ENCODE measurements around the gene PDIA5. TPM values are rescaled to one million over a fixed set of nuclear protein-coding genes. Genes with fewer than 3 reads are reported as not detected.

Gene PDIA5
- total and polyA plus RNA-seq, 4 donors, result 36.8 to 94.6 (median 63.3) TPM

DNA sequence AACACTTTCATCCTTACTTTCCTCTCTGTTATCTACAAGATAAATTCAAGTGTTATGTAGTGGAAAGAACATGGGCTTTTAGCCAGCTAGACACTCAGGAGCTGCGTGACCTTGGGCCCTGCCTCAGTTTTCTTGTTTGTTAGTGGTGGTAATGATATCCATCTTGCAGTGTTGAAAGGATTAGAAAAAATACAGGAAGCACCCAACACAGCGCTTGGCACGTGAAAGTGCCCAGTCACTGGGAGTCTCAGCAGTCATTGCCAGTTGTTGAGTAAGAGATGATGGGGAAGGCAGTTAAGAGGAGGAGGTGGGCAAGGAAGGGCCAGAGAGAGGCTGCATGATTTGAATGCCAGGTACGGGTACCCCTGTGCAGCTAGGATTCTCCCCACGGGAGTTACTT, 5.3 kb downstream of the PDIA5 start:
- WGBS, result 63% methylated on average over 5 of the region's 5 CpGs
- Histone ChIP-seq H3K4me1 (ENCODE audit: control insufficient read depth in 4 of 4, insufficient read depth in 4 of 4, low read length in 3 of 4) (peaks cover 20 to 77% (median 59%) of the 10 kb centered on the region in 4 donors), H3K9ac (ENCODE audit: low read depth in 1 of 2, low read length in 2 of 2) (no peak overlapping the region), H3K27me3 (ENCODE audit: control insufficient read depth in 4 of 4, insufficient read depth in 4 of 4, low read length in 3 of 4) (no peaks in the 10 kb centered on the region), H3K27ac (ENCODE audit: low read depth in 1 of 2, low read length in 2 of 2) (peak overlapping the region in 1 of 2 donors; percentile 32), H3K9me3 (ENCODE audit: control insufficient read depth in 4 of 4, low read length in 3 of 4) (no peaks in the 10 kb centered on the region), H3K4me3 (ENCODE audit: low read depth in 1 of 3, low read length in 3 of 3) (no peak overlapping the region), H3K36me3 (ENCODE audit: control insufficient read depth in 4 of 4, insufficient read depth in 3 of 4, low read depth in 1 of 4, low read length in 3 of 4) (no peaks in the 10 kb centered on the region)
- no peak for DNase-seq (ENCODE audit: low spot score)
- TF ChIP-seq NR2F2 (IDR thresholded peaks at IDR 0.05) (no peak), RAD21 (IDR thresholded peaks at IDR 0.05) (no peak), EGR1 (IDR thresholded peaks at IDR 0.05; ENCODE audit: low read depth in 2 of 2) (no peak), RXRA (IDR thresholded peaks at IDR 0.05) (no peak), SP1 (IDR thresholded peaks at IDR 0.05) (no peak), FOXA1 (IDR thresholded peaks at IDR 0.05) (no peak), HNF4A (conservative IDR thresholded peaks at IDR 0.05) (no peak), YY1 (IDR thresholded peaks at IDR 0.05) (no peak), GABPA (IDR thresholded peaks at IDR 0.05 in 1 of 2, conservative IDR thresholded peaks at IDR 0.05 in 1 of 2) (no peak), JUND (IDR thresholded peaks at IDR 0.05) (no peak)
- TF ChIP-seq, protein P1, sequence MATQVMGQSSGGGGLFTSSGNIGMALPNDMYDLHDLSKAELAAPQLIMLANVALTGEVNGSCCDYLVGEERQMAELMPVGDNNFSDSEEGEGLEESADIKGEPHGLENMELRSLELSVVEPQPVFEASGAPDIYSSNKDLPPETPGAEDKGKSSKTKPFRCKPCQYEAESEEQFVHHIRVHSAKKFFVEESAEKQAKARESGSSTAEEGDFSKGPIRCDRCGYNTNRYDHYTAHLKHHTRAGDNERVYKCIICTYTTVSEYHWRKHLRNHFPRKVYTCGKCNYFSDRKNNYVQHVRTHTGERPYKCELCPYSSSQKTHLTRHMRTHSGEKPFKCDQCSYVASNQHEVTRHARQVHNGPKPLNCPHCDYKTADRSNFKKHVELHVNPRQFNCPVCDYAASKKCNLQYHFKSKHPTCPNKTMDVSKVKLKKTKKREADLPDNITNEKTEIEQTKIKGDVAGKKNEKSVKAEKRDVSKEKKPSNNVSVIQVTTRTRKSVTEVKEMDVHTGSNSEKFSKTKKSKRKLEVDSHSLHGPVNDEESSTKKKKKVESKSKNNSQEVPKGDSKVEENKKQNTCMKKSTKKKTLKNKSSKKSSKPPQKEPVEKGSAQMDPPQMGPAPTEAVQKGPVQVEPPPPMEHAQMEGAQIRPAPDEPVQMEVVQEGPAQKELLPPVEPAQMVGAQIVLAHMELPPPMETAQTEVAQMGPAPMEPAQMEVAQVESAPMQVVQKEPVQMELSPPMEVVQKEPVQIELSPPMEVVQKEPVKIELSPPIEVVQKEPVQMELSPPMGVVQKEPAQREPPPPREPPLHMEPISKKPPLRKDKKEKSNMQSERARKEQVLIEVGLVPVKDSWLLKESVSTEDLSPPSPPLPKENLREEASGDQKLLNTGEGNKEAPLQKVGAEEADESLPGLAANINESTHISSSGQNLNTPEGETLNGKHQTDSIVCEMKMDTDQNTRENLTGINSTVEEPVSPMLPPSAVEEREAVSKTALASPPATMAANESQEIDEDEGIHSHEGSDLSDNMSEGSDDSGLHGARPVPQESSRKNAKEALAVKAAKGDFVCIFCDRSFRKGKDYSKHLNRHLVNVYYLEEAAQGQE (IDR thresholded peaks at IDR 0.05), result no peak
- TF ChIP-seq, protein P2, sequence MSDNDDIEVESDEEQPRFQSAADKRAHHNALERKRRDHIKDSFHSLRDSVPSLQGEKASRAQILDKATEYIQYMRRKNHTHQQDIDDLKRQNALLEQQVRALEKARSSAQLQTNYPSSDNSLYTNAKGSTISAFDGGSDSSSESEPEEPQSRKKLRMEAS (IDR thresholded peaks at IDR 0.05), result no peak

DNA sequence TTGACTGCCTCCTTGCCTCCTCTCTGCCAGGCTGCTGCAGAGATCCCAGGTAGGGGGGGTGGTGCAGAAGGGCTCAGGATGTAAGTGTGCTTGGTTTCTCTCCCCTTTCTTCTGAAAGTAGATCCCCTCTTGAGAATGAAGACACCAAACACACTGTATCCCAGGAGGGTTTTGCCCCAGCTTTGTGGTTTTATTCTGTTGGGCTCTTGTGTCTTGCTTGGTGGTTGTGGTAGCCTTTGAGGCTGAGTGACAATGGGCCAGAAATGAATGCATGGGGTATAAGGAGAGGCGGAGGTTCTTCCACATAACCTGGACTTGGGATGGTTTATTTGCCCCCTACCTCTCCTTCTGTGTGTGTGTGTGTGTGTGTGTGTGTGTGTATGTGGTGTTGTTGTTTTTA, 5.7 kb downstream of the PDIA5 start:
- H3K4me3 ChIP-seq (ENCODE audit: low read depth in 1 of 3, low read length in 3 of 3), result no peak overlapping the region
- H3K4me1 ChIP-seq (ENCODE audit: control insufficient read depth in 4 of 4, insufficient read depth in 4 of 4, low read length in 3 of 4), result peaks cover 20 to 81% (median 61%) of the 10 kb centered on the region in 4 donors
- TF ChIP-seq TAF1 (conservative IDR thresholded peaks at IDR 0.05), result no peak
- TF ChIP-seq EGR1 (IDR thresholded peaks at IDR 0.05; ENCODE audit: low read depth in 2 of 2), result no peak
- TF ChIP-seq, protein P3, sequence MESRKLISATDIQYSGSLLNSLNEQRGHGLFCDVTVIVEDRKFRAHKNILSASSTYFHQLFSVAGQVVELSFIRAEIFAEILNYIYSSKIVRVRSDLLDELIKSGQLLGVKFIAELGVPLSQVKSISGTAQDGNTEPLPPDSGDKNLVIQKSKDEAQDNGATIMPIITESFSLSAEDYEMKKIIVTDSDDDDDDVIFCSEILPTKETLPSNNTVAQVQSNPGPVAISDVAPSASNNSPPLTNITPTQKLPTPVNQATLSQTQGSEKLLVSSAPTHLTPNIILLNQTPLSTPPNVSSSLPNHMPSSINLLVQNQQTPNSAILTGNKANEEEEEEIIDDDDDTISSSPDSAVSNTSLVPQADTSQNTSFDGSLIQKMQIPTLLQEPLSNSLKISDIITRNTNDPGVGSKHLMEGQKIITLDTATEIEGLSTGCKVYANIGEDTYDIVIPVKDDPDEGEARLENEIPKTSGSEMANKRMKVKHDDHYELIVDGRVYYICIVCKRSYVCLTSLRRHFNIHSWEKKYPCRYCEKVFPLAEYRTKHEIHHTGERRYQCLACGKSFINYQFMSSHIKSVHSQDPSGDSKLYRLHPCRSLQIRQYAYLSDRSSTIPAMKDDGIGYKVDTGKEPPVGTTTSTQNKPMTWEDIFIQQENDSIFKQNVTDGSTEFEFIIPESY (IDR thresholded peaks at IDR 0.05), result no peak
- TF ChIP-seq, protein P1 (IDR thresholded peaks at IDR 0.05), result no peak
- TF ChIP-seq GABPA (IDR thresholded peaks at IDR 0.05 in 1 of 2, conservative IDR thresholded peaks at IDR 0.05 in 1 of 2), result no peak
- TF ChIP-seq SP1 (IDR thresholded peaks at IDR 0.05), result no peak
- no peak for TF ChIP-seq FOXA2 (IDR thresholded peaks at IDR 0.05)
- TF ChIP-seq FOXA1 (IDR thresholded peaks at IDR 0.05), result no peak
- no peak for TF ChIP-seq RAD21 (IDR thresholded peaks at IDR 0.05)
- TF ChIP-seq YY1 (IDR thresholded peaks at IDR 0.05), result no peak
- no peak for TF ChIP-seq NR2F2 (IDR thresholded peaks at IDR 0.05)
- TF ChIP-seq, protein P2 (IDR thresholded peaks at IDR 0.05), result no peak
- TF ChIP-seq HNF4G (IDR thresholded peaks at IDR 0.05), result no peak
- TF ChIP-seq, protein P4, sequence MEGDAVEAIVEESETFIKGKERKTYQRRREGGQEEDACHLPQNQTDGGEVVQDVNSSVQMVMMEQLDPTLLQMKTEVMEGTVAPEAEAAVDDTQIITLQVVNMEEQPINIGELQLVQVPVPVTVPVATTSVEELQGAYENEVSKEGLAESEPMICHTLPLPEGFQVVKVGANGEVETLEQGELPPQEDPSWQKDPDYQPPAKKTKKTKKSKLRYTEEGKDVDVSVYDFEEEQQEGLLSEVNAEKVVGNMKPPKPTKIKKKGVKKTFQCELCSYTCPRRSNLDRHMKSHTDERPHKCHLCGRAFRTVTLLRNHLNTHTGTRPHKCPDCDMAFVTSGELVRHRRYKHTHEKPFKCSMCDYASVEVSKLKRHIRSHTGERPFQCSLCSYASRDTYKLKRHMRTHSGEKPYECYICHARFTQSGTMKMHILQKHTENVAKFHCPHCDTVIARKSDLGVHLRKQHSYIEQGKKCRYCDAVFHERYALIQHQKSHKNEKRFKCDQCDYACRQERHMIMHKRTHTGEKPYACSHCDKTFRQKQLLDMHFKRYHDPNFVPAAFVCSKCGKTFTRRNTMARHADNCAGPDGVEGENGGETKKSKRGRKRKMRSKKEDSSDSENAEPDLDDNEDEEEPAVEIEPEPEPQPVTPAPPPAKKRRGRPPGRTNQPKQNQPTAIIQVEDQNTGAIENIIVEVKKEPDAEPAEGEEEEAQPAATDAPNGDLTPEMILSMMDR (IDR thresholded peaks at IDR 0.05; ENCODE audit: low read depth, low read length, missing input control), result no peak
- no peak for TF ChIP-seq HNF4A (conservative IDR thresholded peaks at IDR 0.05)
- no peak for TF ChIP-seq JUND (IDR thresholded peaks at IDR 0.05)
- TF ChIP-seq RXRA (IDR thresholded peaks at IDR 0.05), result no peak
- WGBS, result 96% methylated on average over 1 of the region's 1 CpG
- no peak overlapping the region for H3K9ac ChIP-seq (ENCODE audit: low read depth in 1 of 2, low read length in 2 of 2)
- no peaks in the 10 kb centered on the region for H3K9me3 ChIP-seq (ENCODE audit: control insufficient read depth in 4 of 4, low read length in 3 of 4)
- H3K36me3 ChIP-seq (ENCODE audit: control insufficient read depth in 4 of 4, insufficient read depth in 3 of 4, low read depth in 1 of 4, low read length in 3 of 4), result no peaks in the 10 kb centered on the region
- H3K27ac ChIP-seq (ENCODE audit: low read depth in 1 of 2, low read length in 2 of 2), result peak overlapping the region in 1 of 2 donors; percentile 32
- H3K27me3 ChIP-seq (ENCODE audit: control insufficient read depth in 4 of 4, insufficient read depth in 4 of 4, low read length in 3 of 4), result no peaks in the 10 kb centered on the region
- no peak for DNase-seq (ENCODE audit: low spot score)
